HG03095 (cell line): ENCODE measurements around the gene SCAMP3.
"Not testable (repeated sequence)": the region's sequence is repeated elsewhere in the genome, so short reads cannot be mapped to it uniquely, and the experiment has no call there.

Experiments used
- ATAC-seq: cut with Tn5 transposase; IDR thresholded peaks from one replicate; pipeline ENCODE4 v1.9.1; 2021; ENCODE audit warnings: moderate library complexity; ENCODE audit not compliant: unreplicated experiment

The SCAMP3 gene

GRCh38 chr1:155255243-155256007, 6.7 kb downstream of the SCAMP3 start, which contains the start of gene ENTREP3:
ENTREP3 (minus strand) TSS chr1:155255483; CDS start chr1:155254877, 606 bp downstream.
- ATAC-seq, result peak; percentile 50

GRCh38 chr1:155254714-155255242, 7.4 kb downstream of the SCAMP3 start:
- ATAC-seq, result peak; percentile 3

- no peak for ATAC-seq
These were observed 7.9 kb downstream of the SCAMP3 start for GRCh38 chr1:155254228-155254713.

GRCh38 chr1:155253797-155254196, 8.4 kb downstream of the SCAMP3 start:
- ATAC-seq, result no peak

GRCh38 chr1:155253208-155253607, 9.0 kb downstream of the SCAMP3 start:
- no peak for ATAC-seq

GRCh38 chr1:155251566-155251965, 10.6 kb downstream of the SCAMP3 start:
- no peak for ATAC-seq

- ATAC-seq, result peak; percentile 70
These were observed 11.3 kb downstream of the SCAMP3 start for GRCh38 chr1:155250633-155251449.

GRCh38 chr1:155250246-155250632, 11.9 kb downstream of the SCAMP3 start:
- no peak for ATAC-seq

- no peak for ATAC-seq
These were observed 14.2 kb downstream of the SCAMP3 start for GRCh38 chr1:155247667-155248553.

GRCh38 chr1:155246796-155247195, 15.4 kb downstream of the SCAMP3 start:
- not testable (repeated sequence) for ATAC-seq

- no peak for ATAC-seq
These were observed 17.0 kb downstream of the SCAMP3 start for GRCh38 chr1:155245163-155245524.

- peak; percentile 74 for ATAC-seq
These were observed 17.6 kb downstream of the SCAMP3 start for GRCh38 chr1:155244368-155245162.

GRCh38 chr1:155242805-155243358, 19.3 kb downstream of the SCAMP3 start:
- no peak for ATAC-seq

GRCh38 chr1:155241841-155242264, 20.3 kb downstream of the SCAMP3 start:
- no peak for ATAC-seq

GRCh38 chr1:155241069-155241679, 21.0 kb downstream of the SCAMP3 start:
- ATAC-seq, result no peak

- ATAC-seq, result no peak
These were observed 25.7 kb downstream of the SCAMP3 start for GRCh38 chr1:155236451-155236850.

GRCh38 chr1:155235375-155235774, 26.8 kb downstream of the SCAMP3 start:
- ATAC-seq, result not testable (repeated sequence)

- ATAC-seq, result not testable (repeated sequence)
These were observed 28.7 kb downstream of the SCAMP3 start for GRCh38 chr1:155233502-155233901.
